HepG2 (cell line): ENCODE results near the gene RUSF1. TPM values are rescaled to one million over a fixed set of nuclear protein-coding genes. Genes with fewer than 3 reads are reported as not detected.
A peak's percentile ranks its signal among the peaks of the same experiment; 100 is the strongest.

Experiments used
- ARHGAP35 ChIP-seq: sonication (generic); formaldehyde crosslinking; IDR thresholded peaks from 2 replicates; pipeline ENCODE4 v1.9.0; 2022; ENCODE audit warnings: mild to moderate bottlenecking, inconsistent platforms, moderate library complexity, missing genetic modification reagents, borderline replicate concordance
- CREBL2 ChIP-seq: sonication (generic); formaldehyde crosslinking; IDR thresholded peaks from 2 replicates; pipeline ENCODE4 v1.8.1; 2023; ENCODE audit warnings: missing genetic modification reagents, mild to moderate bottlenecking, borderline replicate concordance
- GATAD2A ChIP-seq: IDR thresholded peaks from 2 replicates; pipeline ENCODE4 v1.6.1; 2016
- HNF1B ChIP-seq: sonication (generic); formaldehyde crosslinking; IDR thresholded peaks from 2 replicates; pipeline ENCODE4 v1.5.1; 2020; ENCODE audit warnings: mild to moderate bottlenecking, moderate library complexity, missing genetic modification reagents
- MIER3 ChIP-seq: IDR thresholded peaks from 2 replicates; pipeline ENCODE4 v1.6.1; 2016; ENCODE audit warnings: missing compliant biosample characterization, borderline replicate concordance
- NCOA2 ChIP-seq: sonication (generic); formaldehyde crosslinking; IDR thresholded peaks from 2 replicates; pipeline ENCODE4 v1.8.0; 2022; ENCODE audit warnings: inconsistent platforms
- NR0B2 ChIP-seq: sonication (generic); formaldehyde crosslinking; IDR thresholded peaks from 2 replicates; pipeline ENCODE4 v1.4.0; 2020; ENCODE audit warnings: mild to moderate bottlenecking, missing genetic modification reagents
- PTBP1 ChIP-seq: fragments of 200-400 bp; formaldehyde crosslinking; IDR thresholded peaks from 2 replicates; pipeline ENCODE4 v1.6.1; 2018; ENCODE audit warnings: low read length, low read depth; ENCODE audit not compliant: poor library complexity, severe bottlenecking
- RFX1 ChIP-seq: fragments of 450-650 bp; IDR thresholded peaks from 2 replicates; pipeline ENCODE4 v1.6.1; 2017
- SALL1 ChIP-seq: sonication (generic); formaldehyde crosslinking; IDR thresholded peaks from 2 replicates; pipeline ENCODE4 v1.8.0; 2022; ENCODE audit warnings: mild to moderate bottlenecking, missing genetic modification reagents
- SRF ChIP-seq: IDR thresholded peaks from 2 replicates; pipeline ENCODE4 v1.6.1; 2011; ENCODE audit warnings: mild to moderate bottlenecking, low read depth, low read length, moderate library complexity
- U2AF1 ChIP-seq: fragments of 200-400 bp; formaldehyde crosslinking; optimal IDR thresholded peaks from 2 replicates; pipeline ENCODE3; 2017; ENCODE audit warnings: mild to moderate bottlenecking, low read depth, low read length
- ZBTB21 ChIP-seq: sonication (generic); formaldehyde crosslinking; IDR thresholded peaks from 2 replicates; pipeline ENCODE4 v1.4.0; 2020; ENCODE audit warnings: missing genetic modification reagents
- ZFP36L2 ChIP-seq: sonication (generic); formaldehyde crosslinking; IDR thresholded peaks from 2 replicates; pipeline ENCODE4 v1.4.0; 2020; ENCODE audit warnings: missing genetic modification reagents
- ZGPAT ChIP-seq: IDR thresholded peaks from 2 replicates; pipeline ENCODE4 v1.6.1; 2016; ENCODE audit warnings: mild to moderate bottlenecking
- ZNF264 ChIP-seq: sonication (generic); formaldehyde crosslinking; IDR thresholded peaks from 2 replicates; pipeline ENCODE4 v1.4.0; 2020; ENCODE audit warnings: missing genetic modification reagents
- ZNF281 ChIP-seq: sonication (generic); formaldehyde crosslinking; IDR thresholded peaks from 2 replicates; pipeline ENCODE4 v1.4.0; 2020; ENCODE audit warnings: missing genetic modification reagents, borderline replicate concordance
- ZNF496 ChIP-seq: sonication (generic); formaldehyde crosslinking; IDR thresholded peaks from 2 replicates; pipeline ENCODE4 v1.8.1; 2023; ENCODE audit warnings: mild to moderate bottlenecking, moderate library complexity, missing genetic modification reagents; ENCODE audit not compliant: insufficient replicate concordance
- ZNF510 ChIP-seq: sonication (generic); formaldehyde crosslinking; IDR thresholded peaks from 2 replicates; pipeline ENCODE4 v1.4.0; 2020; ENCODE audit warnings: low read depth, mild to moderate bottlenecking, missing genetic modification reagents
- ZNF777 ChIP-seq: sonication (generic); formaldehyde crosslinking; IDR thresholded peaks from 2 replicates; pipeline ENCODE4 v1.4.0; 2020; ENCODE audit warnings: missing genetic modification reagents
- polyA plus RNA-seq, 8 experiments: library from polyadenylated mRNA; depleted of rRNA in 3 of 8; stranded (reverse) in 7 of 8; unstranded in 1 of 8; fragments of >200 nt; fragmentation: Illumina TruSeq in 4 of 8; extraction: Trizol in 4 of 8; gene quantifications; 2 replicates each; pipeline versions ENCODE4 v1.2.1 to v1.2.3, GENCODE V29; 2011 to 2016; ENCODE audit warnings: low read depth in 4 of 8, missing spikeins in 1 of 8, mixed read lengths in 1 of 8; ENCODE audit not compliant: insufficient read depth in 1 of 8
- total RNA-seq, 5 experiments: library from RNA; depleted of rRNA; stranded (reverse); fragments of >200 nt; fragmentation: Illumina TruSeq; extraction: Trizol; gene quantifications; 2 replicates each; pipeline ENCODE4 v1.2.3, GENCODE V29; 2016; ENCODE audit warnings: low read depth in 1 of 5

The RUSF1 gene
- total and polyA plus RNA-seq, 2 of the 13 experiments (the other 11 are each of a cell fraction or from before 2014, with no cell fraction given), result 40.8 to 50.2 TPM

- TF ChIP-seq CREBL2 (CRISPR knock-in tag) (no peak), ZGPAT (CRISPR knock-in tag) (peak; percentile 46; the same call in 1 of the 2 replicates), MIER3 (0 out of 2 replicates have a peak, but pooled peaks have one; percentile 15), PTBP1 (no peak), ZNF777 (CRISPR knock-in tag) (peak; percentile 63; the same call in 1 of the 2 replicates), ZFP36L2 (CRISPR knock-in tag) (no peak), ZNF510 (no peak), ZNF496 (no peak), U2AF1 (peak; percentile 63), ZNF264 (0 out of 2 replicates have a peak, but pooled peaks have one; percentile 43), NCOA2 (peak; percentile 50; the same call in 1 of the 2 replicates), SALL1 (CRISPR knock-in tag) (peak; percentile 70; the same call in 1 of the 2 replicates), ZNF281 (CRISPR knock-in tag) (peak; percentile 44; the same call in 1 of the 2 replicates), SRF (no peak), NR0B2 (0 out of 2 replicates have a peak, but pooled peaks have one; percentile 12), ZBTB21 (CRISPR knock-in tag) (no peak), GATAD2A (CRISPR knock-in tag) (peak; percentile 66), ARHGAP35 (CRISPR knock-in tag) (peak; percentile 50; the same call in 1 of the 2 replicates), HNF1B (CRISPR knock-in tag) (peak; percentile 77), RFX1 (no peak)
Measured at GRCh38 chr16:31484491-31485171, 23.6 kb downstream of the RUSF1 start (continued).
